HG02981 (cell line): ENCODE results near the gene TXN2.
"Not testable (repeated sequence)": the region's sequence is repeated elsewhere in the genome, so short reads cannot be mapped to it uniquely, and the experiment has no call there.

Source experiments
- ATAC-seq: cut with Tn5 transposase; IDR thresholded peaks from one replicate; pipeline ENCODE4 v1.9.1; 2021; ENCODE audit warnings: mild to moderate bottlenecking, moderate library complexity; ENCODE audit not compliant: unreplicated experiment

Gene TXN2

GRCh38 chr22:36432592-36433317 lies 48.7 kb downstream of the TXN2 start:
- no peak for ATAC-seq

DNA sequence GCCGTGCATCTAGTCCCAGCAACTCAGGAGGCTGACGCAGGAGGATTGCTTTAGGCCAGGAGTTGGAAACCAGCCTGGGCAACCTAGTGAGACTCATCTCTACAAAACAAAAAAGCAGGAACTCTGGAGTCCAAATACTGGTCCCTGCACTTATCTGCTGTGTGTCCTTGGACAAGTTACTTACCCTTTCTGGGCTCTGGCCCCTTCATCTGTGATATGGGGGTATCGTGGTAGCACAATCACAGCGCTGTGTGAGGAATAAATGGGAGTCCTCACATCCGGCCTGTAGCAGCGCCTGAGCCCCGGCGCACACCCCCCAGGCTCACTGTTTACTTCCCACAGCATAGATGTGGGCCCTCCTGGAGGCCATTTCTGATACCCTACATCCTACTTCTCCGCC lies 49.5 kb downstream of the TXN2 start:
- no peak for ATAC-seq

DNA sequence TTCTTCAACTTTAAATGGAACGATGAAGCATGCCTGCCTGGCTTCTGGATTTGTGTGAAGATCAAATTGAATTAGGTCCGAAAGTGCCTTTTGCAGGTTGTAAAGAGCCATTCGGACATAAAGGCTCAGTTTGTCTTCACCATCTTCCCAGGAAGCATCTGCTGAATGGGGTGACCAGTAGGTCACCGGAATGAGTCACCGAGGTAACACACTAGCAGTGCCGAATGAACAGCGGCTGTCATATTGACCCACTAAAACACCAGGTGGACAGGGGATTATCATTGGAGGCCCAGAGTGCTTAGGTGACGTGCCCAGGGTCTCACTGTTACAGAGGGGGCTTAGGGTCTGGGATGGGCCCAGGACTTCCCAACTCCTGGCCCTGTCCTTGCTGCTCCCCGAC lies 50.6 kb downstream of the TXN2 start:
- ATAC-seq, result no peak

DNA sequence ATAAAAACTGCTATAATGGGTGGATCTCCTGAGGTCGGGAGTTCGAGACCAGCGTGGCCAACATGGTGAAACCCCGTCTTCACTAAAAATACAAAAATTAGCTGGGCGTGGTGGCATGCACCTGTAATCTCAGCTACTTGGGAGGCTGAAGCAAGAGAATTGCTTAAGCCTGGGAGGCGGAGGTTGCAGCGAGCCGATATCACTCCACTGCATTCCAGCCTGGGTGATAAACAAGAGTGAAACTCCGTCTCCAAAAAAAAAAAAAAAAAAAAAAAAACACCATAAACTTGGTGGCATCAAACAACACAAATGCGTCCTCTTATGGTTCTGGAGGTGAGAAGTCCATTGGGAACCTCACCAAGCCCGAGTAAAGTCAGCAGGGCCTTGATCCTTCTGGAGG lies 53.5 kb downstream of the TXN2 start:
- ATAC-seq, result not testable (repeated sequence)

DNA sequence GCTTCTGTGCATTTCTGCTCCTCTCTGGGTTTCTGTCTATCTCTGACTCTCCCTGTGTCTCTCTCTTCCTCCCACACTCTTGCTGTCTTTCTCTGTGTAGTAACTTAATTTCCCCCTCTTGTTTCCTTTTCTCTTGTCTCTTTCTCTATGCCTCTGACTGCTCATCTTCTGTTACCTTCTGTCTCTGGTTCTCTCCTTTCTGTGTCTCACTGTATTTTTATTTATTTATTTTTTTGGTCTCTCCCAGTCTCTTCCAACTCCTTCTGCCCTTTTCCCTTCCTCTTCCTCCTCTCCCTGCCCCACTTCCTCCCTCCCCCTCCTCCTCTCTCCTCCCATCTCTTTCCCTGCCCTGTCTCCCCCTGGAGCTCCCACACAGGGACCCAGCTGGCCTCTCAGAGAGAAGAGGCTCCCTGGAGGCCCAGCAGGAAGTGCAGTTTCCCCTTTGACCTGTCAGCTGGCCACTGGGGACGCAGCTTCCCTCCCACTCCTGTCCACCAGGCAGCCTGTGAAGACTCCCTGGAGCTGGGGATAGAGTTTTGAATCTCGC lies 55.4 kb downstream of the TXN2 start:
- no peak for ATAC-seq

- no peak for ATAC-seq
Observed at GRCh38 chr22:36424901-36425579, 56.4 kb downstream of the TXN2 start.

DNA sequence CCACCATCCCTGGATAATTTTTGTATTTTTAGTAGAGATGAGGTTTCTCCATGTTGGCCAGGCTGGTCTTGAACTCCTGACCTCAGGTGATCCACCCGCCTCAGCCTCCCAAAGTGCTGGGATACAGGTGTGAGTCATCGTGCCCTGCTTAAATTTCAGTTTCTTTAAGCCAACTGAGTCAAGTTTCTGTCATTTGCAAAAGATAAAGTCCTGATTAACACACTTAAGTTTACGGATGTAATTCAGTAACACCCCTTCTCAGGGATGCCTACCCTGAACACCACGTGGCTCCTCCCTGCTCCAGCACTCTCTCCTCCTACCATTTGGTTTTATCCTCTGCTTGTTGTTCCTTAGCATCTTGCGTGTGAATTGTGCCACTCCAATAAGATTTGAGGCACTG lies 57.0 kb downstream of the TXN2 start:
- not testable (repeated sequence) for ATAC-seq

DNA sequence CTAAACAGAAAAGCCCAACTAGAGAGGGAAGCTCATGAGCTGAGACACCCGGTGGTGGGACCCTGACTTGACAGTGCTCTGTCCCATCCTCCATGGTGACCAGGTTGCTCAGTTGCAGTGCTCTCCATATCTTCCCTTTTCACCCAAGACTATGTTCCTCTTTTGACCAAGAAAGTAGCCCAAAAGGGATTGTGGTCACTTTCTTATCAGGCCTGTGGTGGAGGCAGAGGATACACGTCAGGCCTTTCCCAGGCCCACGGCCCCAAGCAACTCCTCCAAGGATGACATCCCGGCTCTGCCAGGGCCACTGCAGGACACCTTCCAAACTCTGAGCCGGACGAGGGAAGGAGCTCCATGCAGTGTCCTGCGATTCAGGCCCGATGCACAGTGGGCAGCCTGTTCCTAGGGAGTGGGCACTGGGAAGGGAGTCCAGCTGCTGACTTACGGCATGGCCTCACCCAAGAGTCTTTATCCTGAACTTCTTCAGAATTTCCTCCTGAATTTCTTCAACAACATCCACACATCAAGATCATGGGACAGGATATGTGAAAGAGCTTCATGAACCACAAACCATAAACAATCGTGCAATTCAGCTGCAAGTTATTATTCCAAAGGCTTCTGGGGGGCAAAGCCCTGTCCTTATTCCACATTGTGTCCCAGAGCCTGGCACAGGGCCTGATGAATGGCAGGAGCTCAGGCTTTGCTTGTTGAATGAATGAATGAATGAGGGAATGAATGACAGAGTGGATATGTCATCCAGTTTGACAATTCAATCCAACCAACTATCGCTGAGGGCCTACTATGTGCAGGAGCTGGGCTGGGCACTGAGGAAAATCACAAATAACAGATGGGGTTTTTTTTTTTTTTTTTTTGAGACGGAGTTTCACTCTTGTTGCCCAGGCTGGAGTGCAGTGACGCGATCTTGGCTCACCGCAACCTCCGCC lies 57.7 kb downstream of the TXN2 start:
- no peak for ATAC-seq

DNA sequence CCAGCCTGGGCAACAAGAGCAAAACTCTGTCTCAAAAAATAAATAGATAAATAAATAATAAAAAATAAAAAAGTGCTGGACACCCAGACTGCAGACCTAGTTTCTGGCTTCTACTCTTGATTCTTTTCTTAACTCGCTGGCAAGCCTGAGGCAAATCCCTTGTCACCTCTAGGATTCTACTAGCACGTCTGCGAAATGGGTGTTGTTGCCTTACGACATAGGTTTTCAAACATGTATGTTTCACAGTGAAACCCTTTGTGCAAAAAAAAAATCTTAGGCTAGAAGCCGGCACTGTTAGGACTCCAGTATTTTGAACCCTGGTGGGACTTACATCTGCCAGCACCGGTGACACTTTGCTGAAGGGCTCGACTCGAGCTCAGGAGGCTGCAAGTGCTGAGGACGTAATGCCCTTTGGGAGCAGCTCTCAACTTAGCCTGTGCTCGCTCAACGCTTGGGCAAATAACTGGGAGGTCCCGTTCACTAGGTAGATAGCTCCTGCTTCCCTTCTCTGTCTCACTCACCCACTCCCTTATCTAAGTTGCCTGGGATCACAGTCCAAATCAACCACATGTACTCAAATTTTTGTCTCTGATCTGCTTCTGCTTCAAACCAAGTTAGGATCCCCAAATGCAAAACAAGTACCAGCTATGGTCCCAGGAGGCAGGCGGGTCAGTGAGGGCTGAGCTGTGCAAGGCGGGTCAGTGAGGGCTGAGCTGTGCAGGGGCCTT lies 59.0 kb downstream of the TXN2 start:
- ATAC-seq, result no peak

GRCh38 chr22:36419912-36420882 lies 61.2 kb downstream of the TXN2 start:
- ATAC-seq, result no peak

DNA sequence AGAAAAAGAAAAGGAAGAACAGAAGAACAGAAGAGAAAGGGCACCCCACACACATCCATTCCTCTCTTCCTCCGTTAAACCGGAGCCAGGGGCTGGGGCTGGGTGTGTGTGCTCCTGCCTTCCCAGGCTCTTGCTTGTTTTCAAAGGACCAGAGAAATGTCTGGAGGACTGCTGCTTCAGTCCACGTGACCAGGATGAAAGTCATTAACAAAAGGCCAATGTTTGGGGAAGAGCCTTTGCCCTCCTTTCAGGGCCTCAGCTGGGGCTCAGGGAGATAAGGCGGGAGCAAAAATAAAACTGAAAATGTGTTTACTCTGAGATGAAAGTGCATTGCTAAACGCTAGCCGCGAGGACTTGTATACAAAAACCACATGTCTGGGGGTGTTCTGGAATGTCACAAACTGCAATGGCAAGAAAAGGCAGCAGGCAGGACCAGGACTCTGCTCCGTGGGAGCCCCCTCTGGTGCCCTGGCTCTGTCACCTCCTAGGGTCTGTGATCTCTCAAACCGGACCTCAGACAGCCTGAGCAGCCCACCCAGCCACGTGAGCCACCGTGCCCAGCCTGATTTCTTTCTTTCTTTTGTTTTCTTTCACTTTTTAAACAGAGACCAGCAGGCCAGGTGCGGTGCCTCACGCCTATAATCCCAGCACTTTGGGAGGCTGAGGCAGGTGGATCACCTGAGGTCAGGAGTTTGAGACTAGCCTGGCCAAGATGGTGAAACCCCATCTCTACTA lies 62.1 kb downstream of the TXN2 start:
- no peak for ATAC-seq

DNA sequence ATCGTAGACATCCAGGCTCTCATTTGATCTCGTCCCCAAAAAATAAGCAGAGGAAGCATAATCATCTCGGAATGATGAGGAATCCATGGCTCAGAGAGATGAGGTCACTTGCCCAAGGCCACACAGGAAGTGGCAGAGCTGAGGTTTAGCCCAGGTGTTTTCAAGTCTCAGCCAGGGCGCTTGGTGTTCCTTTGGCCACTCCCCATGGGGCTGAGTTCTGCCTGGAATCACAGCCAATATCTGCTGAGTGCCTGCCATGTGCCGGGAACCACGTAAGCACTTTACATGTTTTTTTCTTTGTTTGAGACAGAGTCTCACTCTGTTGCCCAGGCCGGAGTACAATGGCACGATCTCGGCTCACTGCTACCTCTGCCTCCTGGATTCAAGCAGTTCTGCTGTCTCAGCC lies 64.2 kb downstream of the TXN2 start:
- ATAC-seq, result no peak
